ENCODE data around the gene VN1R5.
"Not testable (repeated sequence)": the region's sequence is repeated elsewhere in the genome, so short reads cannot be mapped to it uniquely, and the experiment has no call there.

The VN1R5 gene

DNA sequence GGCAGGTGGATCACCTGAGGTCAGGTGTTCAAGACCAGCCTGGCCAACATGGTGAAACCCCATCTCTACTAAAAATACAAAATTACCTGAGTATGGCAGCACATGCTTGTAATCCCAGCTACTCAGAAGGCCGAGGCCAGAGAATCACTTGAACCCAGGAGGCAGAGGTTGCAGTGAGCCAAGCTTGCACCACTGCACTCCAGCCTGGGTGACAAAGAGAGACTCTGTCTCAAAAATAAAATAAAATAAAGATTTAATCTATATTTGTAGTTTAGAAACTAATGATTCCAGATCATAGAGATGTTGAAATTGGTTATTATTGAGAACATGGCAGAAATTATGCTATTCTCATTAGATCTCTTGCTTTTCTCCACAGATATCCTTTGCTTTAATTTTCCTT lies at the start of gene VN1R5:
VN1R5 (plus strand) TSS at position 301 of the 400 bp plus-strand sequence.
- POLR2A ChIA-PET; H3K36me3 ChIP-seq (ENCODE audit: control insufficient read depth in 2 of 2, insufficient read depth in 1 of 2, low read length in 2 of 2); H3K4me3 ChIP-seq (ENCODE audit: low read depth, low read length); H3K4me1 ChIP-seq (ENCODE audit: control insufficient read depth, insufficient read depth, low read length); H3K27ac ChIP-seq (ENCODE audit: extremely low read depth, low read depth, low read length); H3K9me3 ChIP-seq (ENCODE audit: control insufficient read depth, insufficient read depth, low read depth, low read length): not testable (repeated sequence)
- CTCF ChIA-PET, result interaction anchor here (0.6 kb wide), 1 partner anchor 29 kb away, joined by 3 read pairs; no protein-coding TSS in a partner anchor

DNA sequence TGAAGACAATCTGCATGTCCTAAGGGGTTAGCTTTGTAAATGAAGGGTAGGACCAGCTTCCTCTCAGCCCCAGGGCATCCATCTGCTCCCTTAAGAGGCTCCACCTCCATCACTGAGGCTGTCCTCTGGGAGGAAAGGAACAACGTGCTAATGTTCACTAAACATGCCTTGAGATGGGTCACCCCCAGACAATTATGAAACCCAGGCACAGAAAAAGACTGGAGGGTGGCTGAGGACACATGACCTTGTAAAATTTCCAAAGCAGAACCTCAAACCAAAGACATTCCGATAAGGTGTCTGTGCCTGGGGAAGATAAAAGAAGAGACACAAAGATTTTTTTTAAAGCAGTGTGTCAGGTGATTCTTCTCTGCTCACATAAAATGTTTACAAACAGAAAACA lies 46.5 kb upstream of the VN1R5 start:
- ChIA-PET CTCF (no interaction called here), POLR2A (no interaction called here)
- Histone ChIP-seq H3K4me3 (ENCODE audit: low read depth, low read length) (no peak overlapping the region; the same call in 1 of the 2 replicates), H3K36me3 (ENCODE audit: control insufficient read depth in 2 of 2, insufficient read depth in 1 of 2, low read length in 2 of 2) (peaks cover 0 to 12% of the 10 kb centered on the region in 2 experiments; a peak in 1 of 3 replicates), H3K9me3 (ENCODE audit: control insufficient read depth, insufficient read depth, low read depth, low read length) (no peaks in the 10 kb centered on the region), H3K4me1 (ENCODE audit: control insufficient read depth, insufficient read depth, low read length) (no peaks in the 10 kb centered on the region), H3K27ac (ENCODE audit: extremely low read depth, low read depth, low read length) (no peak overlapping the region)
- TF ChIP-seq, protein P1, sequence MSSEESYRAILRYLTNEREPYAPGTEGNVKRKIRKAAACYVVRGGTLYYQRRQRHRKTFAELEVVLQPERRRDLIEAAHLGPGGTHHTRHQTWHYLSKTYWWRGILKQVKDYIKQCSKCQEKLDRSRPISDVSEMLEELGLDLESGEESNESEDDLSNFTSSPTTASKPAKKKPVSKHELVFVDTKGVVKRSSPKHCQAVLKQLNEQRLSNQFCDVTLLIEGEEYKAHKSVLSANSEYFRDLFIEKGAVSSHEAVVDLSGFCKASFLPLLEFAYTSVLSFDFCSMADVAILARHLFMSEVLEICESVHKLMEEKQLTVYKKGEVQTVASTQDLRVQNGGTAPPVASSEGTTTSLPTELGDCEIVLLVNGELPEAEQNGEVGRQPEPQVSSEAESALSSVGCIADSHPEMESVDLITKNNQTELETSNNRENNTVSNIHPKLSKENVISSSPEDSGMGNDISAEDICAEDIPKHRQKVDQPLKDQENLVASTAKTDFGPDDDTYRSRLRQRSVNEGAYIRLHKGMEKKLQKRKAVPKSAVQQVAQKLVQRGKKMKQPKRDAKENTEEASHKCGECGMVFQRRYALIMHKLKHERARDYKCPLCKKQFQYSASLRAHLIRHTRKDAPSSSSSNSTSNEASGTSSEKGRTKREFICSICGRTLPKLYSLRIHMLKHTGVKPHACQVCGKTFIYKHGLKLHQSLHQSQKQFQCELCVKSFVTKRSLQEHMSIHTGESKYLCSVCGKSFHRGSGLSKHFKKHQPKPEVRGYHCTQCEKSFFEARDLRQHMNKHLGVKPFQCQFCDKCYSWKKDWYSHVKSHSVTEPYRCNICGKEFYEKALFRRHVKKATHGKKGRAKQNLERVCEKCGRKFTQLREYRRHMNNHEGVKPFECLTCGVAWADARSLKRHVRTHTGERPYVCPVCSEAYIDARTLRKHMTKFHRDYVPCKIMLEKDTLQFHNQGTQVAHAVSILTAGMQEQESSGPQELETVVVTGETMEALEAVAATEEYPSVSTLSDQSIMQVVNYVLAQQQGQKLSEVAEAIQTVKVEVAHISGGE (tag by site-specific recombination; conservative IDR thresholded peaks at IDR 0.05; ENCODE audit: low read depth), result peak; percentile 40; the same call in 1 of the 2 replicates
- TF ChIP-seq ZNF560 (tag by site-specific recombination; IDR thresholded peaks at IDR 0.05; ENCODE audit: borderline replicate concordance), result no peak
- no peak for TF ChIP-seq ZNF157 (tag by site-specific recombination; IDR thresholded peaks at IDR 0.05)
- no peak for TF ChIP-seq CTCF (tag by site-specific recombination; IDR thresholded peaks at IDR 0.05)
- TF ChIP-seq ZNF335 (tag by site-specific recombination; conservative IDR thresholded peaks at IDR 0.05), result no peak

DNA sequence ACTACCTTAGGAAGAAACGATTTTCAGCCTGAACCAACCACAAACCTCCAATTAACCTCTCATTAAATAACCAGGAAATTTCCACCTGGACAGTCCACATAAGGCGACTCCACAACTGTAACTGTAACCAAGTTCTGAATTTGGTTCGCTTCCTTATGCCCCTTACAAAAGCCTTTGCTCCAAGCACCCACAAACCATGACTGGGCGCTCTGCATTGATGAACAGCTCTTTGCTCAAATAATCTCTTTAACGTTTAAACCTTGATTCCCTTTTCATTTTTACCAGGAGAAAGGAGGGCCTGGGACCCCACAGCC lies 45.9 kb upstream of the VN1R5 start:
- ChIA-PET POLR2A (no interaction called here), CTCF (no interaction called here)
- TF ChIP-seq HOXA7 (CRISPR knock-in tag; IDR thresholded peaks at IDR 0.05; ENCODE audit: borderline replicate concordance) (no peak), ZFP69B (tag by site-specific recombination; IDR thresholded peaks at IDR 0.05) (no peak), ZBTB7A (tag by site-specific recombination; IDR thresholded peaks at IDR 0.05; ENCODE audit: low read depth) (no peak), ZNF2 (tag by site-specific recombination; IDR thresholded peaks at IDR 0.05) (no peak), ZNF513 (tag by site-specific recombination; IDR thresholded peaks at IDR 0.05) (no peak), ZSCAN18 (tag by site-specific recombination; IDR thresholded peaks at IDR 0.05) (no peak)
- H3K36me3 ChIP-seq (ENCODE audit: control insufficient read depth in 2 of 2, insufficient read depth in 1 of 2, low read length in 2 of 2), result peaks cover 0 to 12% of the 10 kb centered on the region in 2 experiments; a peak in 1 of 3 replicates
- H3K4me1 ChIP-seq (ENCODE audit: control insufficient read depth, insufficient read depth, low read length), result no peaks in the 10 kb centered on the region
- peak overlapping the region; percentile 71 for H3K4me3 ChIP-seq (ENCODE audit: low read depth, low read length)
- no peak overlapping the region for H3K27ac ChIP-seq (ENCODE audit: extremely low read depth, low read depth, low read length)
- H3K9me3 ChIP-seq (ENCODE audit: control insufficient read depth, insufficient read depth, low read depth, low read length), result no peaks in the 10 kb centered on the region

Data from HEK293 (cell line).